ENCODE results near the gene TSHZ1.

Gene TSHZ1

DNA sequence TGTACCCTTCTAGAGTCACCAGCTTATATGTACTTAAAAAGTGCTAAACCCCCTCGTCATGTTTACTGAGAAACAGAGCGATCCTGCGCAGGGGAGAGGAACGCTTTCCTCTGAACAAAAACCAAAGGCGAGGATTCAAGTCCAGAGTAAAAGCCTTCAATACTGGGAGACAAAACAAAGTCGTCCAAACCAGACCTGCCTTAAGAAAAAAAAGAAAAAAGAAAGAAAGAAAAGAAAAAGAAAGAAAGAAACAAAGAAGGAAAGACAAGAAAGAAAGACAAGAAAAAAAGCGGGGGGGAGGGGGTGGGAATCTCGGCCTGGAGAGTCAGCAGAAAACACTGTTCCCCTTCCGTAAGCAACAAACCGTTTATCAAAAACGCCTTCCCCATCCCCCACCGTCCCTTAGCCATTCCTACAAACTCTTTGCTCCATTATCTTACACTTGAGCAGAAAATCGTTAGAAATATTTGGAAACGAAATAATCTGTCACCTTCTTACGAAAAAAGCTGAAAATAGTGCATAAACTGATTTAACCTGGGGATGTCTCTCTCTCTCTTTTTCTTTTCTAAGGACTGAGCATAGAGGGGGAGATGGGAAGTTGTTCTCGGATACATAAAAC, 5.0 kb upstream of the TSHZ1 start:
- Histone ChIP-seq H3K4me3 (ENCODE audit: insufficient read depth, low read length, poor library complexity, severe bottlenecking) (no peak overlapping the region), H3K9me3 (ENCODE audit: insufficient read depth, low read length) (no peaks in the 10 kb centered on the region), H2AFZ (ENCODE audit: low read depth, low read length, severe bottlenecking) (no peak overlapping the region), H4K20me1 (ENCODE audit: low read depth, low read length) (no peaks in the 10 kb centered on the region; the same call in 1 of the 2 replicates), H3K4me2 (ENCODE audit: low read depth, low read length, poor library complexity, severe bottlenecking) (no peak overlapping the region), H3K27me3 (ENCODE audit: low read length) (no peaks in the 10 kb centered on the region), H3K9ac (ENCODE audit: low read length) (no peak overlapping the region), H3K27ac (ENCODE audit: low read depth, low read length) (no peak overlapping the region), H3K36me3 (ENCODE audit: low read length) (no peaks in the 10 kb centered on the region), H3F3A (ENCODE audit: insufficient read depth) (peaks cover 4% of the 10 kb centered on the region), H3K79me2 (ENCODE audit: insufficient read depth, low read length) (no peaks in the 10 kb centered on the region), H3K9me2 (replicated peaks; ENCODE audit: insufficient read depth, low read length) (no peaks in the 10 kb centered on the region)
- TF ChIP-seq, protein P1, sequence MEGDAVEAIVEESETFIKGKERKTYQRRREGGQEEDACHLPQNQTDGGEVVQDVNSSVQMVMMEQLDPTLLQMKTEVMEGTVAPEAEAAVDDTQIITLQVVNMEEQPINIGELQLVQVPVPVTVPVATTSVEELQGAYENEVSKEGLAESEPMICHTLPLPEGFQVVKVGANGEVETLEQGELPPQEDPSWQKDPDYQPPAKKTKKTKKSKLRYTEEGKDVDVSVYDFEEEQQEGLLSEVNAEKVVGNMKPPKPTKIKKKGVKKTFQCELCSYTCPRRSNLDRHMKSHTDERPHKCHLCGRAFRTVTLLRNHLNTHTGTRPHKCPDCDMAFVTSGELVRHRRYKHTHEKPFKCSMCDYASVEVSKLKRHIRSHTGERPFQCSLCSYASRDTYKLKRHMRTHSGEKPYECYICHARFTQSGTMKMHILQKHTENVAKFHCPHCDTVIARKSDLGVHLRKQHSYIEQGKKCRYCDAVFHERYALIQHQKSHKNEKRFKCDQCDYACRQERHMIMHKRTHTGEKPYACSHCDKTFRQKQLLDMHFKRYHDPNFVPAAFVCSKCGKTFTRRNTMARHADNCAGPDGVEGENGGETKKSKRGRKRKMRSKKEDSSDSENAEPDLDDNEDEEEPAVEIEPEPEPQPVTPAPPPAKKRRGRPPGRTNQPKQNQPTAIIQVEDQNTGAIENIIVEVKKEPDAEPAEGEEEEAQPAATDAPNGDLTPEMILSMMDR (IDR thresholded peaks at IDR 0.05; ENCODE audit: insufficient read depth, low read length, poor library complexity, severe bottlenecking), result no peak
- TF ChIP-seq EZH2phosphoT487 (conservative IDR thresholded peaks at IDR 0.05; ENCODE audit: low read length), result no peak

DNA sequence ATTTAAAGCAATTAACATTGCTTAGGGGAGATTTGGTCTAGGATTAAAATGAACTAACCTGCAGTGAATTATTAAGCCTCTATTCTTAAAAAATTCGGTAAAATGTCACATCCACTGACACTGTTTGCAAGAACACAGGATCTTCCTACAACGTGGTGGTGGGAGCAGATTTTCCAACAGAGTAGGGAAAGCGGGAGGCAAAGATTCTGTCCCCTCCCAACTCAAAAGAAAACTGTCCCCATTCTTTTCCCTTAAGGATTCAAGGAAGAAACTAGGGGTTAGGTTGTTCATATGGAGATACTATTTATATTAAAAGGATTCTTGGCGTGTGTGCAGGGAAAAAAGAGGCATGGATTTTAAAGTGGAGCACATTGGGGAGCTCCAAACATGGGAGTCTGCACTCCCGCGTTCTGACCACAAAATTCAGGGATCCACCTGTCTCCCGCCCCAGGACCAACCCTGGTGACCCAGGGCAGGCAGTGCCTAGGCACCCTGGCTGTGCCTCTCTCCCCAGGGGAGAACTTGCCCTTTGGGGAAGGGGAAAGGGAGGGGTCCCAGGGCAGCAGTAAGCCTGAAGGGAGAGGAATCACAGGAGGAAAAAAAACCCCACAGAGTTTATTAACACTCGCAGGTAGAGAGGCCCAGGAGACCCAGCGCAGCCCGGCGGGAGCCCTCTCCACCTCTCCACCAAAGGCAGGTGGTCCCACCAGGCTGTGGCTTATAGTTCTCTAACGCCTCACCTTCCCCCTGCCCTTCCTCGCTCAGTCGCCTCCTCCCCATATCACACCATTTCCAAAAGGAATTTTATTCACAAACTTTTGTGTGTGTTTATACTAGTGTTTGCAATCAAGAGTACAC, 3.9 kb upstream of the TSHZ1 start:
- Histone ChIP-seq H3K79me2 (ENCODE audit: insufficient read depth, low read length) (no peaks in the 10 kb centered on the region), H4K20me1 (ENCODE audit: low read depth, low read length) (no peaks in the 10 kb centered on the region; the same call in 1 of the 2 replicates), H3K27ac (ENCODE audit: low read depth, low read length) (no peak overlapping the region), H3K27me3 (ENCODE audit: low read length) (no peaks in the 10 kb centered on the region), H3K36me3 (ENCODE audit: low read length) (no peaks in the 10 kb centered on the region), H3K4me3 (ENCODE audit: insufficient read depth, low read length, poor library complexity, severe bottlenecking) (no peak overlapping the region), H2AFZ (ENCODE audit: low read depth, low read length, severe bottlenecking) (no peak overlapping the region), H3K4me2 (ENCODE audit: low read depth, low read length, poor library complexity, severe bottlenecking) (no peak overlapping the region), H3F3A (ENCODE audit: insufficient read depth) (peaks cover 4% of the 10 kb centered on the region), H3K9ac (ENCODE audit: low read length) (no peak overlapping the region), H3K9me2 (replicated peaks; ENCODE audit: insufficient read depth, low read length) (no peaks in the 10 kb centered on the region), H3K9me3 (ENCODE audit: insufficient read depth, low read length) (no peaks in the 10 kb centered on the region)
- no peak for TF ChIP-seq EZH2phosphoT487 (conservative IDR thresholded peaks at IDR 0.05; ENCODE audit: low read length)
- TF ChIP-seq, protein P1 (IDR thresholded peaks at IDR 0.05; ENCODE audit: insufficient read depth, low read length, poor library complexity, severe bottlenecking), result no peak

DNA sequence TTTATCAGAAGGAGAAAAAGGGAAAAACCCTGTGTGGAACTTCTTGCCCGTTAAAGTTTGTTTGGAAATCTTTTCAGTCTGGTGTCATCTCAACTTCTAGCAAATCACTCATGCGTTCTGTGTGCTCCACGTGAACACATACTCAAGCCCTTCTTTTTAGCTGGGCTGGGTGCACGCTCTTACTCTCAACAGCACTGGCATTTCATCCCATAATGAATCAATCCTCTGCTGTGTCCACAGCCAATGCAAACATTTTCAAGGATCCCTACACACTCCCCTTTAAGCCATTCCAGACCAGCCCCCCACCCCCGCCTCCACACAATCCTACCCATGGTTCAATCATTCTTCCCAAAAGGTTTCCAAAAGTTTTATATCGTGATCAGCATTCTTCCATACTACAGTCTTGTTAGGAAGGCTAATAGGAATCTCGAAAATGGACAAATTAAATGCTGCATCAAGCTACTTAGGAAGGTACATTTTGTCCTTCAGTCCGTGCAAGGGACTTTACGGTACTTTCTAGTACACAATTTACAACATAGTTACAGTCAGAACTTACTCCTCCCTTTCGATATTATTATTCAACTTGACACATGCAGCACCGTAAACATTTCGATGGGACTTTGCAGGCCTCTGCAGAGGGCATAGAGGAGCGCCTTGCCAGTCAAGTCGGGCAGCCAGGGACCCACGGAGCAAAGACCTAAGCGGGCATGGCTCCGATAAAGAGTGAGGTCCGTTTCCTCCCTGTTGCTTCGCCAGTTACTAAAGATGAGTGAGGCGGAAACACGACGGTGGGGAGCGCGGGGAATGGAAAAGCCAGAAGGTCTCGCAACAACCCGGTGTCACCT, 3.1 kb upstream of the TSHZ1 start:
- Histone ChIP-seq H3K9me3 (ENCODE audit: insufficient read depth, low read length) (no peaks in the 10 kb centered on the region), H3K27ac (ENCODE audit: low read depth, low read length) (no peak overlapping the region), H3K79me2 (ENCODE audit: insufficient read depth, low read length) (no peaks in the 10 kb centered on the region), H3F3A (ENCODE audit: insufficient read depth) (peaks cover 4% of the 10 kb centered on the region), H3K27me3 (ENCODE audit: low read length) (no peaks in the 10 kb centered on the region), H3K4me3 (ENCODE audit: insufficient read depth, low read length, poor library complexity, severe bottlenecking) (peak overlapping the region; percentile 97), H4K20me1 (ENCODE audit: low read depth, low read length) (peaks cover 4% of the 10 kb centered on the region; the same call in 1 of the 2 replicates), H3K36me3 (ENCODE audit: low read length) (no peaks in the 10 kb centered on the region), H3K4me2 (ENCODE audit: low read depth, low read length, poor library complexity, severe bottlenecking) (peak overlapping the region; percentile 69), H3K9me2 (replicated peaks; ENCODE audit: insufficient read depth, low read length) (no peaks in the 10 kb centered on the region), H3K9ac (ENCODE audit: low read length) (peak overlapping the region; percentile 65), H2AFZ (ENCODE audit: low read depth, low read length, severe bottlenecking) (no peak overlapping the region)
- TF ChIP-seq, protein P1 (IDR thresholded peaks at IDR 0.05; ENCODE audit: insufficient read depth, low read length, poor library complexity, severe bottlenecking), result no peak
- no peak for TF ChIP-seq EZH2phosphoT487 (conservative IDR thresholded peaks at IDR 0.05; ENCODE audit: low read length)

All from SU-DHL-6 (cell line).